ENCODE data around the gene KRT84. TPM values are rescaled to one million over a fixed set of nuclear protein-coding genes. Genes with fewer than 3 reads are reported as not detected.

Gene KRT84
- total RNA-seq, 1 experiment from 2014 or later, result not detected

DNA sequence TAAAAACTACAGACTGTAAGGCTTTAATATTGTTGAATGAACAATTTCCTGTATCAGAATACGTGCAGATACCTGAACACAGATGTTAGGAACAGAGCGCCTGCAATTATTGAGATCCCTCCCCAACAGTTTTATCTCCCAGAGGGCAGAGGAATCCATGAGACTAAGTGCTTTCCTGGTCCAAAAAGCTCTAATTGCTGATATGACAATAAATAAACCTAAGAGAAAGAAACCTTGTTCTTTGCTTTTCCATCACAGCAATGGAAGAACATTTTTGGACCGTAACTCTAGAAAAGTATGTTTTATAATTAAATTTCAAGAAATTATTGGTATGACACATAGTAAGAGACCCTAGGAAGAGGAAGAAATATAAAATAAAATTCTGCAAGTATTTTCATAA lies 51.3 kb downstream of the KRT84 start:
- Mint-ChIP-seq H3K27me3 (ENCODE audit: low read depth) (no peaks in the 10 kb centered on the region; the same call in 1 of the 2 replicates), H3K4me1 (peaks cover 7% of the 10 kb centered on the region), H3K4me3 (no peak overlapping the region), H3K9me3 (no peaks in the 10 kb centered on the region; the same call in 1 of the 2 replicates), H3K27ac (no peak overlapping the region), H3K36me3 (no peaks in the 10 kb centered on the region)
- ChIA-PET POLR2A (no interaction called here), CTCF (interaction anchor here (1.1 to 1.5 kb wide), 3 partner anchors 26 to 55 kb away, joined by 3 to 4 read pairs (median 4); no protein-coding TSS in a partner anchor)
- DNase-seq (ENCODE audit: low spot score), result no peak
- ATAC-seq, result no peak
- TF ChIP-seq, protein P1, sequence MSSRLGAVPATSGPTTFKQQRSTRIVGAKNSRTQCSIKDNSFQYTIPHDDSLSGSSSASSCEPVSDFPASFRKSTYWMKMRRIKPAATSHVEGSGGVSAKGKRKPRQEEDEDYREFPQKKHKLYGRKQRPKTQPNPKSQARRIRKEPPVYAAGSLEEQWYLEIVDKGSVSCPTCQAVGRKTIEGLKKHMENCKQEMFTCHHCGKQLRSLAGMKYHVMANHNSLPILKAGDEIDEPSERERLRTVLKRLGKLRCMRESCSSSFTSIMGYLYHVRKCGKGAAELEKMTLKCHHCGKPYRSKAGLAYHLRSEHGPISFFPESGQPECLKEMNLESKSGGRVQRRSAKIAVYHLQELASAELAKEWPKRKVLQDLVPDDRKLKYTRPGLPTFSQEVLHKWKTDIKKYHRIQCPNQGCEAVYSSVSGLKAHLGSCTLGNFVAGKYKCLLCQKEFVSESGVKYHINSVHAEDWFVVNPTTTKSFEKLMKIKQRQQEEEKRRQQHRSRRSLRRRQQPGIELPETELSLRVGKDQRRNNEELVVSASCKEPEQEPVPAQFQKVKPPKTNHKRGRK (CRISPR knock-in tag; IDR thresholded peaks at IDR 0.05; ENCODE audit: borderline replicate concordance), result no peak
- no peak for TF ChIP-seq ZNF317 (CRISPR knock-in tag; IDR thresholded peaks at IDR 0.05; ENCODE audit: borderline replicate concordance, low read depth)
- TF ChIP-seq GRHL2 (CRISPR knock-in tag; IDR thresholded peaks at IDR 0.05; ENCODE audit: insufficient replicate concordance, severe bottlenecking), result no peak
- TF ChIP-seq IRF2 (CRISPR knock-in tag; IDR thresholded peaks at IDR 0.05; ENCODE audit: borderline replicate concordance, low read depth), result no peak
- no peak for TF ChIP-seq ESRRA (CRISPR knock-in tag; IDR thresholded peaks at IDR 0.05; ENCODE audit: borderline replicate concordance)
- TF ChIP-seq TEAD4 (CRISPR knock-in tag; IDR thresholded peaks at IDR 0.05), result no peak

DNA sequence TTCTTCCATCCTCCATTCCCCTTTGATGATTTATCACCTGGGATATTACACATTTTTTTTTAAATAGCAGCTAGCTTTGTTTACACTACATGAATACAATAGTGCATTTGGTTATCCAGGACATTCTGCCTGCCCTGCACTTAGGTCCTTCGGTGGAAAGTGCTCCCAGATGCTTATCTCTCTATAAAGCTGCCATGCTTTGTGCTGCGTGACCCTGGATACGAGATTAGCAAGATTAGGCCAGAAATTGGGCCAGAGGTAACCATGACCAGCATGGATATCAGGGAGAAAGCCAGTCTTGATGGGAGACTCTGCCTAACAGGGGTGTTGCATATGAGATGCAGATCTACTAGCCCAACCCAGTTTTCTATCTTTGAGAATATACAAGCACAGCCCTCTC lies 52.1 kb downstream of the KRT84 start:
- CTCF ChIA-PET, result no interaction called here
- no peaks in the 10 kb centered on the region; the same call in 1 of the 2 replicates for H3K27me3 Mint-ChIP-seq (ENCODE audit: low read depth)
- DNase-seq (ENCODE audit: low spot score) (no peak), ATAC-seq (no peak)
- no peak overlapping the region for H3K27ac Mint-ChIP-seq
- no peaks in the 10 kb centered on the region; the same call in 1 of the 2 replicates for H3K9me3 Mint-ChIP-seq
- TF ChIP-seq ELF4 (CRISPR knock-in tag; IDR thresholded peaks at IDR 0.05; ENCODE audit: low read depth) (no peak), AR (CRISPR knock-in tag; IDR thresholded peaks at IDR 0.05) (no peak), CBFB (CRISPR knock-in tag; IDR thresholded peaks at IDR 0.05; ENCODE audit: low read depth) (no peak), RELA (CRISPR knock-in tag; IDR thresholded peaks at IDR 0.05; ENCODE audit: borderline replicate concordance) (no peak), SOX15 (CRISPR knock-in tag; IDR thresholded peaks at IDR 0.05) (no peak), FOXP4 (CRISPR knock-in tag; IDR thresholded peaks at IDR 0.05) (no peak), NR2C2 (CRISPR knock-in tag; IDR thresholded peaks at IDR 0.05) (no peak), ATF1 (CRISPR knock-in tag; IDR thresholded peaks at IDR 0.05) (no peak), ZNF416 (CRISPR knock-in tag; IDR thresholded peaks at IDR 0.05) (no peak), IRF2 (CRISPR knock-in tag; IDR thresholded peaks at IDR 0.05; ENCODE audit: borderline replicate concordance, low read depth) (no peak)
- TF ChIP-seq, protein P2, sequence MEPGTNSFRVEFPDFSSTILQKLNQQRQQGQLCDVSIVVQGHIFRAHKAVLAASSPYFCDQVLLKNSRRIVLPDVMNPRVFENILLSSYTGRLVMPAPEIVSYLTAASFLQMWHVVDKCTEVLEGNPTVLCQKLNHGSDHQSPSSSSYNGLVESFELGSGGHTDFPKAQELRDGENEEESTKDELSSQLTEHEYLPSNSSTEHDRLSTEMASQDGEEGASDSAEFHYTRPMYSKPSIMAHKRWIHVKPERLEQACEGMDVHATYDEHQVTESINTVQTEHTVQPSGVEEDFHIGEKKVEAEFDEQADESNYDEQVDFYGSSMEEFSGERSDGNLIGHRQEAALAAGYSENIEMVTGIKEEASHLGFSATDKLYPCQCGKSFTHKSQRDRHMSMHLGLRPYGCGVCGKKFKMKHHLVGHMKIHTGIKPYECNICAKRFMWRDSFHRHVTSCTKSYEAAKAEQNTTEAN (CRISPR knock-in tag; IDR thresholded peaks at IDR 0.05), result no peak
- TF ChIP-seq, protein P3, sequence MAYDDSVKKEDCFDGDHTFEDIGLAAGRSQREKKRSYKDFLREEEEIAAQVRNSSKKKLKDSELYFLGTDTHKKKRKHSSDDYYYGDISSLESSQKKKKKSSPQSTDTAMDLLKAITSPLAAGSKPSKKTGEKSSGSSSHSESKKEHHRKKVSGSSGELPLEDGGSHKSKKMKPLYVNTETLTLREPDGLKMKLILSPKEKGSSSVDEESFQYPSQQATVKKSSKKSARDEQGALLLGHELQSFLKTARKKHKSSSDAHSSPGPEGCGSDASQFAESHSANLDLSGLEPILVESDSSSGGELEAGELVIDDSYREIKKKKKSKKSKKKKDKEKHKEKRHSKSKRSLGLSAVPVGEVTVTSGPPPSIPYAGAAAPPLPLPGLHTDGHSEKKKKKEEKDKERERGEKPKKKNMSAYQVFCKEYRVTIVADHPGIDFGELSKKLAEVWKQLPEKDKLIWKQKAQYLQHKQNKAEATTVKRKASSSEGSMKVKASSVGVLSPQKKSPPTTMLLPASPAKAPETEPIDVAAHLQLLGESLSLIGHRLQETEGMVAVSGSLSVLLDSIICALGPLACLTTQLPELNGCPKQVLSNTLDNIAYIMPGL (CRISPR knock-in tag; IDR thresholded peaks at IDR 0.05), result no peak
- TF ChIP-seq, protein P4, sequence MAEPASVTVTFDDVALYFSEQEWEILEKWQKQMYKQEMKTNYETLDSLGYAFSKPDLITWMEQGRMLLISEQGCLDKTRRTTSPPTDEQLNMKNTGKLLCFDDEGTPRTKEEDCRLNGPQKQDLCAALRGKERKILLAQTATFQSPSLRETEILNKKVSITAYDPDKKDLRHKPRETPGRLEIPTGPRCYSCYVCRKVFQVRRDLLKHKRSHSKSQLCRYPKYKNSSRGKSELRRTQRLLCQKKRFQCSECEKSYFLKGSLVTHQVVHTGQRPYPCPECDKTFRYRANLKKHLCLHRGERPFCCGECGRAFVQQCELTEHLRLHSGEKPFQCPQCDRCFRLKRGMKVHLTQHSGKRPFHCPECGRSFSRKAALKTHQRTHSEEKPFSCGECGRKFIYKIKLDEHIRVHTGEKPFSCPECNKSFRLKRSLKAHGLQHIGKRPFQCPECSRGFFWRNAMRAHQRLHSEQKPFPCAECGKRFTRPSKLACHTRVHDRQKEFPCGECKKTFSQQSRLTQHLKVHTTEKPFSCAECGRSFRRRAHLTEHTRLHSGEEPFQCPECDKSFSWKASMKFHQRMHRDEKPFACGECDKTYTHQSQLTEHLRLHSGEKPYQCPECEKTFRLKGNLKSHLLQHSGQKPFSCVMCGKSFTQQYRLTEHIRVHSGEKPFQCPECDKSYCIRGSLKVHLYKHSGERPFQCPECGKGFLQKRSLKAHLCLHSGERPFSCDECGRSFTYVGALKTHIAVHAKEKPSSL (CRISPR knock-in tag; conservative IDR thresholded peaks at IDR 0.05), result no peak
- POLR2A ChIA-PET, result no interaction called here
- H3K36me3 Mint-ChIP-seq, result no peaks in the 10 kb centered on the region
- H3K4me1 Mint-ChIP-seq, result peaks cover 7% of the 10 kb centered on the region
- H3K4me3 Mint-ChIP-seq, result no peak overlapping the region

Measured in WTC11 (cell line).